ENCODE data around the gene SLC16A11. TPM values are rescaled to one million over a fixed set of nuclear protein-coding genes. Genes with fewer than 3 reads are reported as not detected.

The SLC16A11 gene
- total RNA-seq, 1 donor from 2014 or later, result not detected

DNA sequence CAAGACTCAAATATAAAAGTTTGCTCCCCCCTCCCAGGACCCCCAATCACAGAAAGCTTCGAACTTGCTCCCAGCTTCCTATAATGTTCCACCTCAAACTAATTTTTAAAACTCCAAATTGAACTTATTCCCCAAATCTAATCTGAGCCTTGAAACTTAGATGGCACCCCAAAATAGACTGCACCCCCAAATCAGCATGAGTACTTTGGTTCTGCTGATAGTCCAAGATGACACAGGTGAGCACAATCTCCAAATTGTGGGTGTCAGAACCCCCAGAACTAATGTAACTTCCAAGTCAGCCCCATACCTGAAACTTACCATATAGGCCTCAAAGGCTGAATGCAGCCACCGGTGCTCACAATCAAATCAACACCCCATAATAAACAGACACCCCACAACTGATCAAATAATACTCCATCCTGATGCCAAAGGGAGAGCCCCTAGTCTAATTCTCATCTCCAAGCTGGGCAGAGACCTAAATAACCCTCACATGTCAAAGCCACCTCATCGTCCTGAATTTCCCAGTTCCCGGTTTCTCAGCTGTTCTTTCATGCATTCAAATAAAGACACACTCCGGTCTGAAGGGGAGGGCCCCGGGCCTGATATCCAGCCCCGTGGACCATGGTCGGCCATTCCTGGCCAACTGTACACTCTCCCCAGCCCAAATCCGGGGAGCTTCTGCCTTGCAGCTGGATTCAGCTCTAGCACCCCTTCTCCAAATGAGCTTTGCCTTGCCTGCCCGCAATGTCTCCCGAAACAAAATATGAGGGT is 22.8 kb downstream of the SLC16A11 start:
- H3K27ac ChIP-seq, result peak overlapping the region; percentile 61 to 75
- peak overlapping the region in 1 of 2 donors; percentile 56 for H3K4me3 ChIP-seq
- DNase-seq (ENCODE audit: low spot score in 2 of 2), result no peak
- intact Hi-C loops (cut with DNase I), result loop anchor here (5.0 kb wide), 2 partner anchors 109 to 179 kb away; no protein-coding TSS in a partner anchor
- TF ChIP-seq, protein P1, sequence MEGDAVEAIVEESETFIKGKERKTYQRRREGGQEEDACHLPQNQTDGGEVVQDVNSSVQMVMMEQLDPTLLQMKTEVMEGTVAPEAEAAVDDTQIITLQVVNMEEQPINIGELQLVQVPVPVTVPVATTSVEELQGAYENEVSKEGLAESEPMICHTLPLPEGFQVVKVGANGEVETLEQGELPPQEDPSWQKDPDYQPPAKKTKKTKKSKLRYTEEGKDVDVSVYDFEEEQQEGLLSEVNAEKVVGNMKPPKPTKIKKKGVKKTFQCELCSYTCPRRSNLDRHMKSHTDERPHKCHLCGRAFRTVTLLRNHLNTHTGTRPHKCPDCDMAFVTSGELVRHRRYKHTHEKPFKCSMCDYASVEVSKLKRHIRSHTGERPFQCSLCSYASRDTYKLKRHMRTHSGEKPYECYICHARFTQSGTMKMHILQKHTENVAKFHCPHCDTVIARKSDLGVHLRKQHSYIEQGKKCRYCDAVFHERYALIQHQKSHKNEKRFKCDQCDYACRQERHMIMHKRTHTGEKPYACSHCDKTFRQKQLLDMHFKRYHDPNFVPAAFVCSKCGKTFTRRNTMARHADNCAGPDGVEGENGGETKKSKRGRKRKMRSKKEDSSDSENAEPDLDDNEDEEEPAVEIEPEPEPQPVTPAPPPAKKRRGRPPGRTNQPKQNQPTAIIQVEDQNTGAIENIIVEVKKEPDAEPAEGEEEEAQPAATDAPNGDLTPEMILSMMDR (IDR thresholded peaks at IDR 0.05), result no peak
- H3K27me3 ChIP-seq, result peaks cover 14% of the 10 kb centered on the region
- no peaks in the 10 kb centered on the region for H3K9me3 ChIP-seq
- H3K36me3 ChIP-seq, result peaks cover 6 to 8% of the 10 kb centered on the region in 2 donors
- H3K4me1 ChIP-seq, result peaks cover 10 to 33% of the 10 kb centered on the region in 2 donors

DNA sequence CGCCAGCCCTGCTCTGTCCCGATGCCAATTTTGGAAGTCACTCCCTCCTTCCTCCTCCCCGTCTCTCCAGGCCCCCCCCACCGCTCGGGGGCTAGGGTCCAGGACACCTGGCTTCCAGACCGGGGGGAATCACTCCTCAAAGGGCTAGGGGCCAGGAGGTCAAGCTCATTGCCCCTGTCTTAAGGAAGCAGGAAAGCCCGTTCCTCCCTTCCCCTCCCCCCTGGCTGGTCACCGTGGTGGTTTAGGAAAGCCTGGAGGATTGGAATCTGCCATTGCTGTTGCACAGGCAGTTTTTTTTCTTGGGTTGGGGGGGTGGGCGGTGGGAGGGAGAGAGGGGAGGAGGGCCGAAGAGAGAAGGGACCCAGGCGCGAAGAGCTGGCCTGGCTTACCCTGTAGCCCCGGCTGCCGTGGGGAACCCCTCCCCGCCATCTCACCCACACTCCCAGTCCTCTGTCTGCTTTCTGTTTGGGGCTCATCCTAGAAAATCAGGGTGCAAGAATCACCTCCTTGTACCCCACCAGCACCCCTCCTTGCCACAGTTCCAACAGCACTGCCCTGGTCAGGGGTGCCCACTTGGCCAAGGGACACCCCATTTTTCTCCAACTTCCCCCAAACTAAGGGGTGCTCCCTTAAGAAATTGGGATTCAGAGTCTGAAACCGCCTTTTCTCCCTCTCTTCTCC is 23.9 kb downstream of the SLC16A11 start:
- H3K4me1 ChIP-seq, result peaks cover 17 to 41% of the 10 kb centered on the region in 2 donors
- peak overlapping the region; percentile 98 to 99 for H3K27ac ChIP-seq
- intact Hi-C loops (cut with DNase I), result loop anchor here (5.0 to 10.0 kb wide), 7 partner anchors 108 to 1825 kb away; partner anchors contain the start of genes NUP88, PIMREG, XAF1 and ZNF594
- H3K9me3 ChIP-seq, result no peaks in the 10 kb centered on the region
- peaks cover 14% of the 10 kb centered on the region for H3K27me3 ChIP-seq
- H3K36me3 ChIP-seq, result peaks cover 6 to 8% of the 10 kb centered on the region in 2 donors
- TF ChIP-seq, protein P1 (IDR thresholded peaks at IDR 0.05), result no peak
- peak overlapping the region; percentile 55 to 72 for H3K4me3 ChIP-seq
- DNase-seq (ENCODE audit: low spot score in 2 of 2), result peak in 1 of 2 donors; percentile 73

DNA sequence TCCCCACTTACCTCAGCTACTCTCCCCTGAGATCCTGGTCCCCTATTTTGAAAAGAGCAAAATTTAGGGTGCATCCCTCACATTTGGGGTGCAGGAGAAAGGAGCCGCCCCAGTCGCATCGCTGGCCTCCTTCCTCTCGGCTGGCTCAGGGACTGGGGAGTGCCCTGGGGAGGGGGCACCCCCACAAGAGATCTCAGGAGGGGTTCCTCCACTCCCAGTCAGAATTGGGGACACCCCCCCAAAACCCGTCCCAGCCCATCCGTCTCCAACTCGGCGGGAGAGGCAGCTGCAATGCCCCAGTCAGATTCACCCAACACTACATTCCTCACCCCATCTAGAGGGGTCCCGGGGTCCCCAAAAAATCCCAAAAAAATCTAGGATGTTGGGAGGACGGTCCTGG is 24.5 kb downstream of the SLC16A11 start:
- Histone ChIP-seq H3K4me3 (peak overlapping the region; percentile 55 to 72), H3K4me1 (peaks cover 18 to 41% of the 10 kb centered on the region in 2 donors), H3K9me3 (no peaks in the 10 kb centered on the region), H3K36me3 (peaks cover 6 to 8% of the 10 kb centered on the region in 2 donors), H3K27me3 (peaks cover 14% of the 10 kb centered on the region), H3K27ac (peak overlapping the region; percentile 98 to 99)
- intact Hi-C loops (cut with DNase I), result loop anchor here (10.0 kb wide), 5 partner anchors 265 to 1825 kb away; partner anchors contain the start of genes NUP88, PIMREG, XAF1 and ZNF594
- DNase-seq (ENCODE audit: low spot score in 2 of 2), result peak in 1 of 2 donors; percentile 67
- TF ChIP-seq, protein P1 (IDR thresholded peaks at IDR 0.05), result no peak

DNA sequence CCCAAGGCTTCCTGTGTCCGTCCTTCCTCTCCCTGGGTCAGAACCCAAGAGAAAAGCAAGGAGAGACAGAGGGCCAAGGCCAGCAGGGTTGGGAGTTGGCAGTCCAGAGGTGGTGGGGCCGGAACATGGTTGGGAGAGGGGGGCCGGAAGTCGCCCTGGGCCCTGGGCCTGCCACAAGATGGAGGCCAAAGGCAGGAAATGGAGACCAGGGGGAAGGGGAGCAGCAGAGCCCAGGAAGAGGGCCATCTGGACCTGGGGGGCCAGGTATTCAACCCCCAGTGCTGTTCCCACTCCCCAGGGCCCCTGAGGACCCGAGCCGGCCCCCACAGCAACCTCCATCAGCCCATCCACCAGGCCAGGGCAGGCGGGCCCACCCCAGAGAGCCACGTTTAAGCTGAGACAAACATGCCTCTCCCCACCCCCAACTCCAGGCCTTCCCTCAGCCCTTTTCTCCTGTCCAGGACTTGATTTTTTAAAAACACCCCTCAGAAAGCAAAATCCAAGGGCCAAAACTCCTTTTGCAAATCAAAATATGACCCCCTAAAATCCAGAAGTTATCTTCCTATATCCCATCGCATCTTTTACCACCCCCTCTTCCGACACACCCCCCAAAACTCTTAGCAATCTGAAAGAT is 25.4 kb downstream of the SLC16A11 start:
- TF ChIP-seq, protein P1 (IDR thresholded peaks at IDR 0.05), result no peak
- peaks cover 6 to 8% of the 10 kb centered on the region in 2 donors for H3K36me3 ChIP-seq
- DNase-seq (ENCODE audit: low spot score in 2 of 2), result peak in 1 of 2 donors; percentile 85
- peaks cover 26 to 44% of the 10 kb centered on the region in 2 donors for H3K4me1 ChIP-seq
- peaks cover 14% of the 10 kb centered on the region for H3K27me3 ChIP-seq
- peak overlapping the region; percentile 98 to 99 for H3K27ac ChIP-seq
- peak overlapping the region; percentile 55 to 72 for H3K4me3 ChIP-seq
- H3K9me3 ChIP-seq, result no peaks in the 10 kb centered on the region
- intact Hi-C loops (cut with DNase I), result loop anchor here (10.0 kb wide), 5 partner anchors 264 to 1824 kb away; partner anchors contain the start of genes NUP88, PIMREG, XAF1 and ZNF594

DNA sequence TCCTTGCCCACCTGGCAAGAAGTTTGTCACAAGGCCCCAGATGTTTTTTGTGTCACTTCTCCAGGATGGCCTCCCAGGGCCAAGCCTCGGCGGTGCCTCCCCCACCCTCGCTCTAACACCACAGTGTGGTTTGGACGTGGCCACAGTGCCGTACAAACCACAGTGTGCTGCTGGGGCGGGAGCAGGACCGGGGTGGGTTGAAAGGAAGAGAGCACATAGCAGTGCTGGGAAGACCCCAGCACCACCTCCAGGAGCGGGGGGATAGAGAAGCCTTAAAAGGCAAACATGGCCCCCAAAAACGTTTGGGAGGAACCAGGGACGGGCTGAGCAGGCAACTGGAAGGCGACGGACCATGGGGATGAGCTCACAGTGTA is 26.1 kb downstream of the SLC16A11 start:
- Histone ChIP-seq H3K36me3 (peaks cover 6 to 8% of the 10 kb centered on the region in 2 donors), H3K4me1 (peaks cover 27 to 43% of the 10 kb centered on the region in 2 donors), H3K9me3 (no peaks in the 10 kb centered on the region), H3K27me3 (peaks cover 7% of the 10 kb centered on the region), H3K4me3 (peak overlapping the region; percentile 55 to 72), H3K27ac (peak overlapping the region; percentile 98 to 99)
- intact Hi-C loops (cut with DNase I), result loop anchor here (10.0 kb wide), 5 partner anchors 263 to 1823 kb away; partner anchors contain the start of genes NUP88, PIMREG, XAF1 and ZNF594
- peak in 1 of 2 donors; percentile 63 for DNase-seq (ENCODE audit: low spot score in 2 of 2)
- TF ChIP-seq, protein P1 (IDR thresholded peaks at IDR 0.05), result no peak
